ENCODE measurements around the gene KCNT1.
A peak's percentile ranks its signal among the peaks of the same experiment; 100 is the strongest.
"Not testable (repeated sequence)": the region's sequence is repeated elsewhere in the genome, so short reads cannot be mapped to it uniquely, and the experiment has no call there.

Gene KCNT1

DNA sequence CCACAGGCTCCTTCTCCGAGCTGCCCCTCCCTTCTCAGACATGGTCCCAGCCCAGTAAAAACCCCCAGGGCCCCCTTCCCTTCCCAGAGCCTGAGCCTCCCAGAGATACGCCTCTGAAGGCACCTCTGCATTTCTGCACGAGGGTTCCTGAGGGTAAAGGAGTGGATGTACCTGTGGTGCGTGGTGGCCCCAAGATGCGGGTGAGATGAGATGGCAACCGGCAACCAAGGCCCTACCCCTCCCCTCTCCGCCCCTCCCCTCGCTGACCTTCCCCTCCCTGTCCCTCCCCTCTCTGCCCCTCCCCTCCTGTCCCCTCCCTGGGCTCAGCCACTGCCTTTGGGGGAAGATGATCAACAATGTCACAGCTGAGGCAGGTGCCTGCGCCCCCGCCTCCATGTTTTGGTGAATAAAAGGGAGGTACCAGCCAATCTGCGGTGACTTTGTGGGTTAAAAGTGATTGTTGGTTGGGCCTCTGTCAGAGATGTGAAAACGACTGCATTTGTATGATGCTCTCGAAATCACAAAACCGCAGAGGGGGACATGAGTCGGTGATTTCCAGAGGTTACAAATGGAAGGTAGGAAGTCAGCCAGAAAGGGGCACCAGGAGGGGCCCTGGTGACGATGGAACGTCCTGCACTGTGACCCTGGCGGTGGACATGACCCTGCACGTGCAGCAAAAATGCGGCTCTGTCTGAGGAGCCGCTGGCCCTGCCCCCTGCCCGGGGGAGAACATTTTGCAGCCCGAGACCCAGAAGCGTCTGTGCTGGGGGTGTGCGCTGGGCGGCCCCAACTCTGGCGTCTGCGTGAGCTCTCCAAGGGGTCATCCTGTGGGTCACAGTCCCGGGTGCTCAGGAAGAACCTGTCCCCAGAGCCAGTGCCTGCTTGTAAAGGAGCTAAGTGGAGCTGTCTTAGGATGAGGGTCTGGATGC lies 35.2 kb upstream of the KCNT1 start:
- peak; percentile 22 for DNase-seq (ENCODE audit: low spot score)
- in situ Hi-C loops (cut with MboI; ENCODE audit: low sequenced_read_pairs, unreplicated experiment) = no loop called here
- no peak for TF ChIP-seq CTCF (IDR thresholded peaks at IDR 0.05; ENCODE audit: borderline replicate concordance, control extremely low read depth, extremely low read depth, insufficient read depth, missing control alignments)

- no peak for TF ChIP-seq CTCF (IDR thresholded peaks at IDR 0.05; ENCODE audit: borderline replicate concordance, control extremely low read depth, extremely low read depth, insufficient read depth, missing control alignments)
- in situ Hi-C loops (cut with MboI; ENCODE audit: low sequenced_read_pairs, unreplicated experiment) = no loop called here
- DNase-seq (ENCODE audit: low spot score) = peak; percentile 13
These were observed 34.5 kb upstream of the KCNT1 start for GRCh38 chr9:135667463-135668001.

GRCh38 chr9:135669018-135669417 lies 33.0 kb upstream of the KCNT1 start:
- DNase-seq (ENCODE audit: low spot score); in situ Hi-C loops (cut with MboI; ENCODE audit: low sequenced_read_pairs, unreplicated experiment): not testable (repeated sequence)

DNA sequence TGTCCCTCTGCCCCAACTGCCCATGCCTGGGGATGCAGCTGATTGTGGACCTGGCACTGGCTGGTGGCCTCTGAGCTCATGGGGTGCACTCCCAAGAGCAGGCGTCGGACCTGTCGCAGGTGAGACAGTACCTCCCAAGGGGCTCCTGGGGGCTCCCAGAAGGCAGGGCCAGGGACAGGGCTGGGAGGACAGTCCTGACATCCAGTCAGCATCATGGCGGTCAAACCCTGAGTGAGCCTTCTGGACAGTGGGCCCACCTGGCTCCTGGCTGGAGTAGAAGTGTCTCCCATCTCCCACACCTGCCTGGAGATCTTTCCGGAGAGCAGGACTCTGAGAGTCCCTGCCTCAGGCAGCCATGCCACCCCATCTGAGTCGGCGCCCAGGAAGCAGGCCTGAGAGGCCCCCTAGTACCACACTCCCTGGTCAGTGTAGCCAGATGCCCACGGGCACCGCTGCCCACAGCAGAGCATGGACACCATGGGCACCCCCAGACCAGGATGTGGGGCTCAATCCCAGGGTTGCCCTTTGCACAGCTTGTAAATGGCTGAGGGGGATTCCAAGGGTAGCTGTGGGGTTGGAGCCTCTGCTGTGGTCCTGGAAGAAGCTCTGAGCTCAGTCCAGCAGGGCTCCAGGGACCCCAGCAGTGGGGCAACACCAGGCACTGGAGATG lies 32.2 kb upstream of the KCNT1 start:
- in situ Hi-C loops (cut with MboI; ENCODE audit: low sequenced_read_pairs, unreplicated experiment) = no loop called here
- no peak for DNase-seq (ENCODE audit: low spot score)
- no peak for TF ChIP-seq CTCF (IDR thresholded peaks at IDR 0.05; ENCODE audit: borderline replicate concordance, control extremely low read depth, extremely low read depth, insufficient read depth, missing control alignments)

DNA sequence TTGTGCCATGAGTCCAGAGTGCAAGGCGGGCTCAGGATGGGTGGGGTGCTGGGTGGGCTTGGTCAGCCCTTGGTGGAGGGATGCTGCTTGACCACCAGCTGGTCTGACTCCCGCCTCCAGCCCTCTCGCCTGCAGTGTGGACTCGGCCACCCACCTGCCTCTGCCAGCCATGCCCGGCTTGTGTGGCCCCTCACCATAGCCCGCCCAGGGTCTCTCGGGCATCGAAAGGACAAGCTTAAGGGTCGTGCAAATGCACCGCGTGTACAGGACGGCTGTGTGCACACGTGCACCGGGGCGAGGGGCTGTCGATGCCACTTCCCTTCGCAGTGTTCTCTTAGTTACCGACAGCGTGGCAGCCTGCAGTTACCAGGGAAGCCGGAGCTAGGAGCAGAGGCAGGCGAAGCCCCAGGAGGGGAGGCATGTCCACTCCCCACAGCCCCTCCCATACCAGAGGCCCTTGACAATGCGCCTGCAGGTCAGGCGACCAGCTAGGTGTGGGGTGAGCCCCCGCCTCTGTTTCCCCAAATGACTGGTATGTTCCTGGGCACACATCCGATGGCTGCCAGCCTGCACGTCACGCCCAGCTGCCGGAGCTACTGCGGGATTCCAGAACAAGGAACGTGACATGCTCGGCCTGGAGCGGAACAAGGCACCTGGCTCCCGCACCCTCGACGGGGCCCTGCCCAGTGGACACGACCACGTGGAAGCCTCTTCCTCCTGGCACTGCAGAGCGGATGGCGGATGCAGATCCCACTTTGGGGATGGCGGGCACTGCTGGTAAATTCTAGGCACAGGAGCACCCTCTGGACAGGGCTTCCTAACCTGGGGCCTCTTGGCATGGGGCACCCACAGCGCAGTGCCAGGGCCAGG lies 31.0 kb upstream of the KCNT1 start:
- TF ChIP-seq CTCF (IDR thresholded peaks at IDR 0.05; ENCODE audit: borderline replicate concordance, control extremely low read depth, extremely low read depth, insufficient read depth, missing control alignments) = no peak
- in situ Hi-C loops (cut with MboI; ENCODE audit: low sequenced_read_pairs, unreplicated experiment) = no loop called here
- DNase-seq (ENCODE audit: low spot score) = no peak

- DNase-seq (ENCODE audit: low spot score) = no peak
- TF ChIP-seq CTCF (IDR thresholded peaks at IDR 0.05; ENCODE audit: borderline replicate concordance, control extremely low read depth, extremely low read depth, insufficient read depth, missing control alignments) = no peak
- in situ Hi-C loops (cut with MboI; ENCODE audit: low sequenced_read_pairs, unreplicated experiment) = no loop called here
These were observed 30.4 kb upstream of the KCNT1 start for GRCh38 chr9:135671591-135672041.

DNA sequence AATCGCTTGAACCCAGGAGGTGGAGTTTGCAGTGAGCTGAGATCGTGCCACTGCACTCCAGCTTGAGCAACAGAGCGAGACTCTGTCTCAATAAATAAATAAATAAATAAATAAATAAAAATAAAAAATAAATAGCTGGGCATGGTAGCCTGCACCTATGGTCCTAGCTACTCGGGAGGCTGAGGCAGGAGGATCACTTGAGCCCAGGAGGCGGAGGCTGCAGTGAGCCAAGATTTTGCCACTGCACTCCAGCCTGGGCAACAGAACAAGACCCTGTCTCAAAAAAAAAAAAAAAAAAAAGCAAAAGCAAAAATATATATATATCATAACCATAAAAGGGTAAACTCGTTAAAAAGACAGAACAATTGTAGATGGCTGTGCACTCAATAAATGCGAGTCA lies 29.2 kb upstream of the KCNT1 start:
- in situ Hi-C loops (cut with MboI; ENCODE audit: low sequenced_read_pairs, unreplicated experiment); DNase-seq (ENCODE audit: low spot score): not testable (repeated sequence)

Measured in GM13976 (cell line).